DOHH2 (cell line): ENCODE data around the gene SMIM43.

Experiments
- H3F3A ChIP-seq: fragments of 200-600 bp; sonication (generic), shearing (Covaris generic); 2 replicates; pipeline ENCODE4 v1.6.0; 2016; ENCODE audit warnings: antibody characterized with exemption, mild to moderate bottlenecking; ENCODE audit not compliant: control insufficient read depth, insufficient read depth
- H3K27ac ChIP-seq: fragments of 200-600 bp; sonication (generic); 2 replicates; pipeline ENCODE4 v1.5.1; 2014; ENCODE audit warnings: low read depth, mild to moderate bottlenecking, low read length, moderate library complexity
- H3K27me3 ChIP-seq: fragments of 200-600 bp; sonication (generic); 2 replicates; pipeline ENCODE4 v1.6.1; 2014; ENCODE audit warnings: mild to moderate bottlenecking, low read length, mixed read lengths; ENCODE audit not compliant: control insufficient read depth
- H3K36me3 ChIP-seq: fragments of 200-600 bp; sonication (generic); 2 replicates; pipeline ENCODE4 v1.6.1; 2014; ENCODE audit warnings: mild to moderate bottlenecking, low read length, moderate library complexity, mixed read lengths; ENCODE audit not compliant: control insufficient read depth
- H3K4me1 ChIP-seq: fragments of 200-600 bp; sonication (generic); 2 replicates; pipeline ENCODE4 v1.6.1; 2014; ENCODE audit warnings: mild to moderate bottlenecking, low read length, mixed read lengths; ENCODE audit not compliant: control insufficient read depth
- H3K4me2 ChIP-seq: fragments of 200-600 bp; sonication (generic); 2 replicates; pipeline ENCODE4 v1.6.0; 2014; ENCODE audit warnings: mild to moderate bottlenecking, low read length, moderate library complexity
- H3K4me3 ChIP-seq: fragments of 200-600 bp; sonication (generic); 2 replicates; pipeline ENCODE4 v1.5.1; 2014; ENCODE audit warnings: mild to moderate bottlenecking, low read length, mixed read lengths
- H3K79me2 ChIP-seq: fragments of 200-600 bp; sonication (generic); 2 replicates; pipeline ENCODE4 v1.6.1; 2014; ENCODE audit warnings: mild to moderate bottlenecking, low read length, mixed read lengths; ENCODE audit not compliant: control insufficient read depth
- H3K9me2 ChIP-seq: fragments of 200-600 bp; sonication (generic); replicated peaks from 2 replicates; pipeline ENCODE4 v1.6.1; 2014; ENCODE audit warnings: mild to moderate bottlenecking, low read length, mixed read lengths; ENCODE audit not compliant: control insufficient read depth
- H3K9me3 ChIP-seq: fragments of 200-600 bp; sonication (generic); 2 replicates; pipeline ENCODE4 v1.6.1; 2014; ENCODE audit warnings: antibody characterized with exemption, low read length, mixed read lengths; ENCODE audit not compliant: control insufficient read depth, insufficient read depth
- H4K20me1 ChIP-seq: fragments of 200-600 bp; sonication (generic); 2 replicates; pipeline ENCODE4 v1.6.0; 2014; ENCODE audit warnings: low read depth, mild to moderate bottlenecking, antibody characterized with exemption, low read length, moderate library complexity; ENCODE audit not compliant: control insufficient read depth, insufficient read depth
- EZH2phosphoT487 ChIP-seq: fragments of 200-600 bp; sonication (generic); IDR thresholded peaks from 2 replicates; pipeline ENCODE4 v1.6.1; 2017; ENCODE audit warnings: borderline replicate concordance, mild to moderate bottlenecking, antibody characterized with exemption, low read length, moderate library complexity, mixed read lengths
- TF ChIP-seq, protein P1 (sequence below): fragments of 200-600 bp; sonication (generic); IDR thresholded peaks from one replicate; pipeline ENCODE4 v1.5.1; 2014; ENCODE audit warnings: antibody characterized with exemption, mild to moderate bottlenecking, low read depth, low read length; ENCODE audit not compliant: poor library complexity, severe bottlenecking

The SMIM43 gene

GRCh38 chr4:121796283-121796682 lies 31.3 kb upstream of the SMIM43 start:
- H3K4me3 ChIP-seq: no peak overlapping the region
- TF ChIP-seq, protein P1, sequence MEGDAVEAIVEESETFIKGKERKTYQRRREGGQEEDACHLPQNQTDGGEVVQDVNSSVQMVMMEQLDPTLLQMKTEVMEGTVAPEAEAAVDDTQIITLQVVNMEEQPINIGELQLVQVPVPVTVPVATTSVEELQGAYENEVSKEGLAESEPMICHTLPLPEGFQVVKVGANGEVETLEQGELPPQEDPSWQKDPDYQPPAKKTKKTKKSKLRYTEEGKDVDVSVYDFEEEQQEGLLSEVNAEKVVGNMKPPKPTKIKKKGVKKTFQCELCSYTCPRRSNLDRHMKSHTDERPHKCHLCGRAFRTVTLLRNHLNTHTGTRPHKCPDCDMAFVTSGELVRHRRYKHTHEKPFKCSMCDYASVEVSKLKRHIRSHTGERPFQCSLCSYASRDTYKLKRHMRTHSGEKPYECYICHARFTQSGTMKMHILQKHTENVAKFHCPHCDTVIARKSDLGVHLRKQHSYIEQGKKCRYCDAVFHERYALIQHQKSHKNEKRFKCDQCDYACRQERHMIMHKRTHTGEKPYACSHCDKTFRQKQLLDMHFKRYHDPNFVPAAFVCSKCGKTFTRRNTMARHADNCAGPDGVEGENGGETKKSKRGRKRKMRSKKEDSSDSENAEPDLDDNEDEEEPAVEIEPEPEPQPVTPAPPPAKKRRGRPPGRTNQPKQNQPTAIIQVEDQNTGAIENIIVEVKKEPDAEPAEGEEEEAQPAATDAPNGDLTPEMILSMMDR: no peak
- TF ChIP-seq EZH2phosphoT487: no peak
- H3F3A ChIP-seq: peaks cover 11% of the 10 kb centered on the region
- H3K27me3 ChIP-seq: no peaks in the 10 kb centered on the region; the same call in 1 of the 2 replicates
- peaks cover under 1% of the 10 kb centered on the region; the same call in 1 of the 2 replicates for H3K36me3 ChIP-seq
- H3K79me2 ChIP-seq: peaks cover 2% of the 10 kb centered on the region
- no peaks in the 10 kb centered on the region for H3K9me2 ChIP-seq
- no peaks in the 10 kb centered on the region for H4K20me1 ChIP-seq
- peaks cover 26% of the 10 kb centered on the region for H3K4me1 ChIP-seq
- H3K27ac ChIP-seq: no peak overlapping the region
- H3K4me2 ChIP-seq: no peak overlapping the region
- H3K9me3 ChIP-seq: no peaks in the 10 kb centered on the region

DNA sequence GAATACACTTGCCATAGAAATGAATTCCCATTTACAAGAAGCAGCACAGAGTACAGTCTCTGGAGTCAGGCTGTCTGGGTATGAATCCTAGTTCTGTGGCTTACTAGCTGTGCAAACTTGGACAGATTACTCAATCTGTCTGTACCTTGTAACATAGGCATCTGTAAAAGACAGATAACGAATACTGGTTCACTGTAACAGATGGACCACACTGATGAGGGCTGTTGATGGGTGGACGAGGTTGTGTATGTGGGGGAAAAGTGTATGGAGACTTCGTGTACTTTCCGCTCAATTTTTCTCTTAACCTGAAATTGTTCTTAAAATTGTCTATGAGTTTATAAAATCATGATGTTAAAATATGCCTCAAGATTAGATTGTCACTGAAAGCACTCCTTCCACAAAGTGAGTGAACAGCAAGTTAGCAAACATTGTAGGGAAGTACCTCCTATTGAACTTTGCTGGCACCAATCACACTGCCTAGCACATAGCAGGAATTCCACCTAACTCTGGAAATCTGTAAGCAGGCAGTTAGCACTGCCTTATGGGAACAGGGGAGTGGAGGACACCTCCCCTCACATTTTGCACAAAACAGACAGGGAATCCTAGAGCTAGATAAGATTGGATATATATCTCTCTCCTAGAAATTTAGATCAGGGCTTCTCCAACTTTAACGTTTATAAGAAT lies 29.7 kb upstream of the SMIM43 start:
- Histone ChIP-seq H3K4me3 (no peak overlapping the region), H3K36me3 (no peaks in the 10 kb centered on the region), H3K9me2 (no peaks in the 10 kb centered on the region), H3K27me3 (peaks cover 7% of the 10 kb centered on the region), H3K79me2 (no peaks in the 10 kb centered on the region), H3K9me3 (no peaks in the 10 kb centered on the region), H3F3A (no peaks in the 10 kb centered on the region), H3K4me2 (no peak overlapping the region), H3K4me1 (peaks cover 17% of the 10 kb centered on the region), H4K20me1 (no peaks in the 10 kb centered on the region), H3K27ac (no peak overlapping the region)
- TF ChIP-seq, protein P1: no peak
- TF ChIP-seq EZH2phosphoT487: no peak

DNA sequence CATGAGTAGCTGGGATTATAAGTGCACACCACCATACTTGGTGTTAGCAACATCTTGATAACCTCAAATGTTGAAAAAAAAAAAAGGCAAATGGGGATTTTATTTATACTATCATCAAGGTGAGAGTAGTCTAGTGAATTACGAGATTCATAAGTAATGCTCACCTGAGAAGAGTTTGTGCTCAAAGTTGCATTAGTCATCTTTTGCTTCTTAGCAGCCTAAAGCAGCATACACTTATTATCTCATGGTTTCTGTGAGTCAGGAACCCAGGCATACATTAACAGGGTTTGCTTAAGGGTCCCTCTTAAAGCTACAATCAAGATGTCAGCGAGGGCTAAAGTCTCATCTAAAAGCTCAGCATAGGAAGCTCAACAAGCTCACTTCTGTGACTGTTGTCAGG lies 28.0 kb upstream of the SMIM43 start:
- no peak overlapping the region for H3K4me2 ChIP-seq
- no peaks in the 10 kb centered on the region for H4K20me1 ChIP-seq
- peaks cover 9% of the 10 kb centered on the region for H3K4me1 ChIP-seq
- no peak overlapping the region for H3K4me3 ChIP-seq
- H3K9me2 ChIP-seq: no peaks in the 10 kb centered on the region
- H3K36me3 ChIP-seq: no peaks in the 10 kb centered on the region
- H3F3A ChIP-seq: no peaks in the 10 kb centered on the region
- no peaks in the 10 kb centered on the region for H3K9me3 ChIP-seq
- no peaks in the 10 kb centered on the region for H3K79me2 ChIP-seq
- H3K27me3 ChIP-seq: peaks cover 7% of the 10 kb centered on the region
- TF ChIP-seq EZH2phosphoT487: no peak
- TF ChIP-seq, protein P1: no peak
- no peak overlapping the region for H3K27ac ChIP-seq
